Measurements from ENCODE around the gene CLSTN2. TPM values are rescaled to one million over a fixed set of nuclear protein-coding genes. Genes with fewer than 3 reads are reported as not detected.

The CLSTN2 gene
- total RNA-seq, 1 experiment from 2014 or later = 0.68 TPM

DNA sequence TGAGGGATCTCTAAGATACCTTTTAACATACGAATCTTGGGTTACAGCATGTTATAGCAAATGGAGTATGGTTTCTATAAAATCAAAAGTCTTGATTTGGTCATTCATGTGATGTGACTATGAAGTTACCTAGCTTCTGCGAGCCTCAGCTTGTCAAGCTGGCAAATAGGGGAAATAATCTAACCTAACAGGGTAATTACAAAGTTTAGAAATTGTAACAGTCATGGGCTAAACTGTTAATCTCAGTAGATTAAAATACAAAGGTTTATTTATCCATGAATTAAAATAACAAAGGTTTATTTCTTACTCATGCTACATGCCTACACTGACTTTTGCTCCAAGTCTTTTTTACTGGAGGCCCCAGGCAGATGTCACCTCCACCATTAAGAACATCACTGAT, 359.1 kb downstream of the CLSTN2 start:
- Histone ChIP-seq H2BK120ac (ENCODE audit: low read depth, low read length, poor library complexity, severe bottlenecking) (no peak overlapping the region), H3K79me2 (ENCODE audit: insufficient read depth, low read length) (no peaks in the 10 kb centered on the region), H3K4me2 (ENCODE audit: insufficient read depth, insufficient read length, low read length) (no peak overlapping the region), H4K20me1 (ENCODE audit: control insufficient read depth, insufficient read depth, insufficient read length) (no peaks in the 10 kb centered on the region), H2BK20ac (ENCODE audit: low read depth, low read length, poor library complexity, severe bottlenecking) (no peak overlapping the region), H2BK5ac (ENCODE audit: insufficient read length, low read length) (no peak overlapping the region), H2BK12ac (ENCODE audit: insufficient read length, low read depth, low read length) (no peak overlapping the region), H3K56ac (ENCODE audit: insufficient read length, low read depth, low read length) (no peak overlapping the region), H2AFZ (ENCODE audit: low read length) (no peak overlapping the region), H3K14ac (ENCODE audit: insufficient read depth, low read length) (no peak overlapping the region), H3K27ac (ENCODE audit: insufficient read length, low read depth, low read length) (no peak overlapping the region), H3K79me1 (ENCODE audit: insufficient read depth, low read depth, low read length, poor library complexity, severe bottlenecking) (no peaks in the 10 kb centered on the region), H4K91ac (ENCODE audit: insufficient read length, low read depth, low read length) (no peak overlapping the region), H3K23ac (ENCODE audit: insufficient read length, low read depth, low read length) (no peak overlapping the region), H3K4me1 (ENCODE audit: insufficient read depth, low read length) (peaks cover 7% of the 10 kb centered on the region), H2BK15ac (ENCODE audit: low read depth, low read length) (no peak overlapping the region), H3K18ac (ENCODE audit: insufficient read length, low read depth, low read length) (no peak overlapping the region), H3K4ac (ENCODE audit: low read depth, low read length) (no peak overlapping the region), H3T11ph (ENCODE audit: low read length) (no peak overlapping the region), H2AK5ac (ENCODE audit: insufficient read length, low read length) (no peak overlapping the region), H3K9ac (ENCODE audit: extremely low read depth, insufficient read length, low read length) (no peak overlapping the region), H3K23me2 (ENCODE audit: insufficient read length, low read depth, low read length, poor library complexity, severe bottlenecking) (no peaks in the 10 kb centered on the region), H3K27me3 (ENCODE audit: insufficient read depth, low read length) (no peaks in the 10 kb centered on the region), H4K8ac (replicated peaks; ENCODE audit: insufficient read length, low read depth, low read length) (no peak overlapping the region), H3K9me3 (ENCODE audit: control insufficient read depth, low read depth, low read length) (no peaks in the 10 kb centered on the region), H4K5ac (ENCODE audit: insufficient read length, low read depth, low read length) (no peak overlapping the region)
- H3K4me1 Mint-ChIP-seq = peaks cover 39 to 52% of the 10 kb centered on the region in 2 experiments
- WGBS (ENCODE audit: extremely low coverage, insufficient read length, low lambda C conversion rate) = no CpG with 5 or more reads among the region's 2 CpGs
- H3K27me3 Mint-ChIP-seq (ENCODE audit: low read depth) = peaks cover 7% of the 10 kb centered on the region
- peaks cover 7 to 17% (median 9%) of the 10 kb centered on the region in 3 experiments; a peak in 5 of 7 replicates for H3K36me3 Mint-ChIP-seq (ENCODE audit: insufficient read depth in 1 of 3, low read depth in 3 of 3)
- no peak overlapping the region for H3K4me3 Mint-ChIP-seq
- no peak overlapping the region for H3K27ac Mint-ChIP-seq
- H3K9me3 Mint-ChIP-seq = peaks cover 5 to 9% of the 10 kb centered on the region in 2 experiments; a peak in 3 of 5 replicates
- no peak for DNase-seq
- TF ChIP-seq, protein P1, sequence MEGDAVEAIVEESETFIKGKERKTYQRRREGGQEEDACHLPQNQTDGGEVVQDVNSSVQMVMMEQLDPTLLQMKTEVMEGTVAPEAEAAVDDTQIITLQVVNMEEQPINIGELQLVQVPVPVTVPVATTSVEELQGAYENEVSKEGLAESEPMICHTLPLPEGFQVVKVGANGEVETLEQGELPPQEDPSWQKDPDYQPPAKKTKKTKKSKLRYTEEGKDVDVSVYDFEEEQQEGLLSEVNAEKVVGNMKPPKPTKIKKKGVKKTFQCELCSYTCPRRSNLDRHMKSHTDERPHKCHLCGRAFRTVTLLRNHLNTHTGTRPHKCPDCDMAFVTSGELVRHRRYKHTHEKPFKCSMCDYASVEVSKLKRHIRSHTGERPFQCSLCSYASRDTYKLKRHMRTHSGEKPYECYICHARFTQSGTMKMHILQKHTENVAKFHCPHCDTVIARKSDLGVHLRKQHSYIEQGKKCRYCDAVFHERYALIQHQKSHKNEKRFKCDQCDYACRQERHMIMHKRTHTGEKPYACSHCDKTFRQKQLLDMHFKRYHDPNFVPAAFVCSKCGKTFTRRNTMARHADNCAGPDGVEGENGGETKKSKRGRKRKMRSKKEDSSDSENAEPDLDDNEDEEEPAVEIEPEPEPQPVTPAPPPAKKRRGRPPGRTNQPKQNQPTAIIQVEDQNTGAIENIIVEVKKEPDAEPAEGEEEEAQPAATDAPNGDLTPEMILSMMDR (conservative IDR thresholded peaks at IDR 0.05) = no peak

All from H9 (cell line).